HG03196 (cell line): Measurements from ENCODE around the gene PIK3C2G.
"Not testable (repeated sequence)": the region's sequence is repeated elsewhere in the genome, so short reads cannot be mapped to it uniquely, and the experiment has no call there.

Experiments
- ATAC-seq: cut with Tn5 transposase; IDR thresholded peaks from one replicate; pipeline ENCODE4 v1.9.1; 2021; ENCODE audit not compliant: unreplicated experiment

PIK3C2G gene

DNA sequence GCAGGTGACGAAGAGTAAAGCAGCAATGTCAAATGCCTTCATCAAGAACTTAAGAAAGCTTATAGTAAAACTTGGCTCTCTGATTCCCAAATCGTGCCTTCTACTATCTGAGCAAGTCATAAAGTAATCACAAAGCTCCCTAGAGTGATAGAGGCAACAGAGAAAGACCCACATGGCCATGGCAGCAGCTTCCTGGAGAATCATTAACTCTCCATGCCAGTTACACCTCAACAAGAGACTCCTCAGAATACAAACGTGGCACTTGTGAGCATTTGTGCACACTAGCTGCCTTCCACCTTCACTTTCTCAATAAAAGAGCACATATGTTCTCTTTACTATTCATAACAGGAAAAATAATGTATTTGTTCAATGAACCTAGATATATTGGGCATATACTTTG lies 428.5 kb downstream of the PIK3C2G start:
- ATAC-seq, result no peak

GRCh38 chr12:18690653-18691052 lies 429.3 kb downstream of the PIK3C2G start:
- no peak for ATAC-seq

DNA sequence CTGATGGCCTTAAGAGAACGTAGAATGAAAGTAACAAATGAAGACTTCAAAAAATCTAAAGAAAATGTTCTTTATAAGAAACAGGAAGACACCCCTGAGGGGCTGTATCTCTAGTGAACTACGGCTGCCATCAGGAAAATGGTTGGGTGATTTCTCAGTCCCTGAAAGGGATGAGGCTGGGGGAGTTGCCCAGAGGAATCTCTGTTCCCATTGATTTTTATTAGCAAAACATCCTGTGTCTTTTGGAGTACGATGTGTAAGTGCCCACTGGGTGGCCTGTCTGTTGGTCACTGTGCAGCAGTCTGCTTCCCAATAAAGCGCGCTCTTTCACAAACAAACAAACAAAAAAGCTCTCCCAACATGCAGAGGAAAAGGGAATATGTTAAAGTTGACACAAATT lies 432.7 kb downstream of the PIK3C2G start:
- not testable (repeated sequence) for ATAC-seq

- ATAC-seq, result no peak
These were observed 435.8 kb downstream of the PIK3C2G start for GRCh38 chr12:18696971-18697602.
